D721Med (cell line): Measurements from ENCODE around the gene CFAP20DC.
"Not testable (repeated sequence)": the region's sequence is repeated elsewhere in the genome, so short reads cannot be mapped to it uniquely, and the experiment has no call there.

Source experiments
- DNase-seq: peaks from one replicate; pipeline ENCODE4 v3.0.0; 2011; ENCODE audit warnings: low spot score; ENCODE audit not compliant: insufficient read length
- FAIRE-seq: peaks from 2 replicates; lab custom pipeline; 2011; peaks lifted over from hg19 to GRCh38; lab: Jason Lieb, UNC
- TF ChIP-seq, protein P1 (sequence below): IDR thresholded peaks from 2 replicates; pipeline ENCODE4 v1.5.1; 2012; ENCODE audit warnings: mild to moderate bottlenecking, control low read depth; ENCODE audit not compliant: insufficient read depth; ENCODE audit errors: missing control alignments

The CFAP20DC gene

DNA sequence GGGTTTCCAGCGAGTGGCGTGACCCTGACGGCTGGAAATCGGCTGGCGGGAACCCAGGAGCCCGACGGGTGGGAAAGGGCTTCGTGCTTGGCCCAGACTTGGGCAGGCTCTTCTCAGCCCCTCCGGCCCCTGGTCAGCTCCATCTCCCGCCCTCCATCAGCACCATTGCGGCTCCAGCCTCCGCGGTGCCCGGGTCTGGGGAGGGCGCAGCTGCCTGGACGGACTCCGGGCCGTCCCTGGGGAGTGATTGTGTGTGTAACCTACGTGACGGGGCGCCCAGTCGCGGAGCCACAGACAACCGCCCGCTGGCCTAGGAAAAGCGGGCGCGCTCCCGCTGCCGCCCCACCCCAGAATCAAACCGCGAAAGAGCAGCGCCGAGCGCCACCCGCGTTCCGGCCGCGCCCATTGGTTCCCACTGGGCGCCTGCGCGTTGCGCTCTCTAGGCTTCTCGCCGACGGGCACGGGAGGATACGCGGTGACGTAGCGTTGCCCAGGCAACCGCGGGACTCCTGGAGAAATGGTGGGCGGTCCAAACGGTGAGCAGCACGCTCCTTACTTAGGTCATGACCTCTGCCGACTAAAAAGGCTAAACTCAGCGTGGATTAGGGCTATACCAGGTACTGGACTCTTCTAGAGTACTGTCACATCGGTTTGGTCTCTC lies at the start of gene CFAP20DC:
CFAP20DC (minus strand) TSS at position 355 of the 661 bp plus-strand sequence. CDS start 394 bp downstream, outside the sequence.
- DNase-seq (peak; percentile 77), FAIRE-seq (no peak)
- TF ChIP-seq, protein P1, sequence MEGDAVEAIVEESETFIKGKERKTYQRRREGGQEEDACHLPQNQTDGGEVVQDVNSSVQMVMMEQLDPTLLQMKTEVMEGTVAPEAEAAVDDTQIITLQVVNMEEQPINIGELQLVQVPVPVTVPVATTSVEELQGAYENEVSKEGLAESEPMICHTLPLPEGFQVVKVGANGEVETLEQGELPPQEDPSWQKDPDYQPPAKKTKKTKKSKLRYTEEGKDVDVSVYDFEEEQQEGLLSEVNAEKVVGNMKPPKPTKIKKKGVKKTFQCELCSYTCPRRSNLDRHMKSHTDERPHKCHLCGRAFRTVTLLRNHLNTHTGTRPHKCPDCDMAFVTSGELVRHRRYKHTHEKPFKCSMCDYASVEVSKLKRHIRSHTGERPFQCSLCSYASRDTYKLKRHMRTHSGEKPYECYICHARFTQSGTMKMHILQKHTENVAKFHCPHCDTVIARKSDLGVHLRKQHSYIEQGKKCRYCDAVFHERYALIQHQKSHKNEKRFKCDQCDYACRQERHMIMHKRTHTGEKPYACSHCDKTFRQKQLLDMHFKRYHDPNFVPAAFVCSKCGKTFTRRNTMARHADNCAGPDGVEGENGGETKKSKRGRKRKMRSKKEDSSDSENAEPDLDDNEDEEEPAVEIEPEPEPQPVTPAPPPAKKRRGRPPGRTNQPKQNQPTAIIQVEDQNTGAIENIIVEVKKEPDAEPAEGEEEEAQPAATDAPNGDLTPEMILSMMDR = no peak

DNA sequence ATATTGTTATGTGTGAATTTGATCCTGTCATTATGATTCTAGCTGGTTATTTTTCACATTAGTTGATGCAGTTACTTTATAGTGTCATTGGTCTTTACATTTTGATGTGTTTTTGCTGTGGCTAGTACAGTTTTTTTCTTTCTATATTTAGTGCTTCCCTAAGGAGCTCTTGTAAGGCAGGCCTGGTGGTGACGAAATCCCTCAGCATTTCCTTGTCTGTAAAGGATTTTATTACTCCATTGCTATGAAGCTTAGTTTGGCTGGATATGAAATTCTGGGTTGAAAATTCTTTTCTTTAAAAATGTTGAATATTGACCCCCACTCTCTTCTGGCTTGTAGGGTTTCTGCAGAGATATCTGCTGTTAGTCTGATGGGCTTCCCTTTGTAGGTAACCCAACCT lies 48.7 kb upstream of the CFAP20DC start:
- not testable (repeated sequence) for DNase-seq, FAIRE-seq

DNA sequence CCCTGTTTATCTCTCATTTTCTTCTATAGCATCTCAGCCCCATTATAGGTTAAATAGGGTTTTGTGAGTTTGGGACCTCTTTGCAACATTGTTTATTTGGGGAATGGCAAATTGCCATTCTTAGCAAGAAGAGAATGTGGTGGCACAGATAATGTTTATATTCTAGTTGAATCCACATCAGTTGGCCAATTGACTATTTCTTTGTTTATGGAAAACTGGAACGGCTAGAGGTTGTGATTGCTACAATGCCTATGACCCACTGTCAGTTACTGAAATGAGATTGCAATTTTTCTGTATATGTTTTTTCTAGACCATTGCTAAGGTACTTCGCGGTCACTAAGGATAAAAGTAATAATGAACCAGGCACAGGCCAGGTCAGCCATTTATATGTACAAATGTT lies 44.6 kb upstream of the CFAP20DC start:
- FAIRE-seq = no peak
- no peak for DNase-seq
- TF ChIP-seq, protein P1 = no peak

DNA sequence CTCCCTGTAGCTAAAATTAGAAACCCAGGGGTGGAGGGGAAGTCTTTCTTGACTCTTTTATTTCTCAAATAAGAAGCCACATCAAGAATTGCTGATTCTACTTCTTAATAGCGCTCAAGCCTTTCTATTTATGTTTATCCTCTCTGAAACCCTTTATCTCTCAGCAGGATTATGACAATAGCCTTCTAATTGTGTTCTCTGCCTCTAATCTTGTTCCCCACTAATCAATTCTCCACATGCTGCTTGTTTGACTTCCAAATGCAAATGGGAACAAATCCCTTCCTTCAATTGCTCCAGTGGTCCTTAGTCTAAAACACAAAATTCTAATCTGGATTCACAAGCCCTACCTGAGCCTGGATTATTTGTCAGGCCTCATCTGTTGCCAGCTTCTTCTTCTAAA lies 43.7 kb upstream of the CFAP20DC start:
- FAIRE-seq = peak; percentile 88
- no peak for DNase-seq
- TF ChIP-seq, protein P1 = no peak

DNA sequence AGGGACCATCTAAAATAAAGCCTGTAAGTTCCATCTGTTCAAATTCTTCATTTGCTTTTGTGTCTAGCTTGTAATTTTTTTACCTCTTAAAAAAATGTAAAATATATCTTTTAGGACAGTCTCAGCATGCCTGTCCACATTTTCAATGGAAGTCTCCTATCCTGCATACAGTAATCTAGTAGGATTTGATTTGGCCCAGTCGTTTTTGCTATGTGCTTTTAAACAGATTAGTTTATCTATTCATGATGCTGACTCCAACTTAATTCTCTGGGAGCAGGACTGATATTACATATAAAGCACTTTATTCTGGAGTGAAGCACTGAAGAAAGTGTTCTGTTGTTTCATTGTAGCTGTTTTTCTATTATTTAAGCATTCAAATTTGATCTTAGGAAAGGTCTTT lies 38.9 kb upstream of the CFAP20DC start:
- no peak for DNase-seq
- TF ChIP-seq, protein P1 = no peak
- FAIRE-seq = no peak

DNA sequence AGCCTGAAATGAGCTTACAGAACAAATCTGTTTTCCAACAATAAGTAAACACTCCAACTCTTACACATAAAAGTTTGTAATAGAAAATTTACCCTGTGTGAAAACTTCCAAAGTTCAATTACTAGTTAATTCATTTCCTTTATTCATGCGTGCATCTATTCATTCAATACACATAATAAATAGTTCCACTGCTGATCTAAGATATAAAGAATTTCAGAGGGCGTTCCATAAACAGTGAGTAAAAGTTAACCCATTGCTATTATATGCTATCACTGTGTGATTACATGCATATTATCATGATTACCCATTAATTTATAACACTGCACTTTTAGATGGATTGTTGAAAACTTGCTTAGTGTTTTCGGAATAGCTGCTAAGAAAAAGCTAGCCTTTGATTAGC lies 36.2 kb upstream of the CFAP20DC start:
- TF ChIP-seq, protein P1 = no peak
- FAIRE-seq (no peak), DNase-seq (no peak)

DNA sequence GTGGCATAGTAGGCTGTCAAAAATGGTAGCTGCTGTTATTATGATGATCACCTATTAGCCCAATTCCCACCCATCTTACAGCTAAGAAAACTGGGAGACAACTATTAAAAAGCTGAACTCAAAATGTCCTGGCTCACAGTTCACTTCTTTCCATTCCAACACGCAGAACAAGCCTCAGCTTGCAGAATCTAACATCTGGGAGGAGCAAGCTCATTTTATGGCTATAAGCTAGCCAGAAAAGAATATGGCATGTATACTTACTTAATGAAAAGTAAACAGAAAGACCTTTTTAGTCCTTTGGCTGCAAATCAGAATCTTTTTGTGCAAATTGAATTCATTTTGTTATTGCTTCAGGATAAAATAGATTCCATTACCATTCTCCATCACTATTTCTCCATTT lies 34.8 kb upstream of the CFAP20DC start:
- no peak for DNase-seq
- TF ChIP-seq, protein P1 = no peak

DNA sequence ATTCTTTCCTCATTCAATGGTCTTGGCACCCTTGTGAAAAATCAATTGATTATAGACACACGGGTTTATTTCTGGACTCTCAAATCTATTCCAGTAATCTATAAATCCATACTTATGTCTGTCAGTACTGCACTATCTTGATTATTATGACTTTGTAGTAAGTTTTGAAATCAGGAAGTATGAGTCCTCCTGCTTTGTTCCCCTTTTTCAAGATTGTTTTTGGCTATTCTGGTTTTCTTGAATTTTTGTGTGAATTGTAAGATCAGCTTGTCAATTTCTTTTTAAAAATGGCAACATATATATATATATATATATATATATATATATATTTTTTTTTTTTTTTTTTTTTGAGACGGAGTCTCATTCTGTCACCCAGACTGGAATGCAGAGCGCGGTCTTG lies 32.3 kb upstream of the CFAP20DC start:
- TF ChIP-seq, protein P1 = no peak
- DNase-seq (no peak), FAIRE-seq (no peak)

More for the DNA sequence above, 34.8 kb upstream of the CFAP20DC start:
- FAIRE-seq = no peak
